Frontal cortex (tissue), 4 donors: Measurements from ENCODE around the gene NUDT8. TPM values are rescaled to one million over a fixed set of nuclear protein-coding genes. Genes with fewer than 3 reads are reported as not detected.
"Not testable (repeated sequence)": the region's sequence is repeated elsewhere in the genome, so short reads cannot be mapped to it uniquely, and the experiment has no call there.

Source experiments
- DNase-seq, 2 donors: peaks; one replicate each; pipeline ENCODE4 v3.0.0; 2012; ENCODE audit warnings: low spot score in 2 of 2
- FAIRE-seq: peaks from 2 replicates; lab custom pipeline; 2012; peaks lifted over from hg19 to GRCh38; lab: Jason Lieb, UNC
- total RNA-seq: library from RNA; depleted of rRNA; stranded (reverse); fragments of >200 nt; gene quantifications from one replicate; pipeline ENCODE4 v1.2.3, GENCODE V29; 2014
- donor health status: control.
- donor health status: control.
- donor health status: control.

NUDT8 gene
- total RNA-seq, 1 donor from 2014 or later, result 1.2 TPM

- FAIRE-seq (no peak), DNase-seq (no peak)
These were observed 32.6 kb upstream of the NUDT8 start for GRCh38 chr11:67662142-67662834.

DNA sequence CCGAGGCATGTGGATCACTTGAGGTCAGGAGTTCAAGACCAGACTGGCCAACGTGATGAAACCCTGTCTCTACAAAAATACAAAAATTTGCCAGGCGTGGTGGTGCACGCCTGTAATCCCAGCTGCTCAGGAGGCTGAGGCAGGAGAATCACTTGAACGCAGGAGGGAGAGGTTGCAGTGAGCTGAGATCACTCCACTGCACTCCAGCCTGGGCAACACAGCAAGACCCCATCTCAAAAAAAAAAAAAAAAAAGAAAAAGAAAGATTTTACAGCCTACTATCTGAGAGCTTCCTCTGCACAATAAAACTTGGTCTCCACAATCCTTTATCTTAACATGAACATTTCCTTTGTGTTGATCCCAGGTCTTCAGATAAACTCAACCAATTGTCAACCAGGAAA is 31.0 kb upstream of the NUDT8 start:
- not testable (repeated sequence) for FAIRE-seq, DNase-seq

DNA sequence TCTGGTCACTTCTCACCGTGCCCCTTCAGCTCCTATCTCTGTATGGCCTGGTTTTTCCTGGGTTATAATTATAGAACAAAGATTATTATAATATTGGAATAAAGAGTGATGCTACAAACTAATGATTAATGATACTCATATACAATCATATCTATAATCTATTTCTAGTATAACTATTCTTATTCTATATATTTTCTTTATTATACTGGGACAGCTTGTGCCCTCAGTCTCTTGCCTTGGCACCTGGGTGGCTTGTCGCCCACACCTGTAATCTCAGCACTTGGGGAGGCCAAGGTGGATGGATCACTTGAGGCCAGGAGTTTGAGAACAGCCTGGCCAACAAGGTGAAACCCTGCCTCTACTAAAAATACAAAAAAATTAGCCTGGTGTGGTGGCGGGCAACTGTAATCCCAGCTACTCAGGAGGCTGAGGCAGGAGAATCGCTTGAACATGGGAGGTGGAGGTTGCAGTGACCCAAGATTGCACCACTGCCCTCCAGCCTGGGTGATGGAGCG is 30.0 kb upstream of the NUDT8 start:
- not testable (repeated sequence) for FAIRE-seq, DNase-seq

DNA sequence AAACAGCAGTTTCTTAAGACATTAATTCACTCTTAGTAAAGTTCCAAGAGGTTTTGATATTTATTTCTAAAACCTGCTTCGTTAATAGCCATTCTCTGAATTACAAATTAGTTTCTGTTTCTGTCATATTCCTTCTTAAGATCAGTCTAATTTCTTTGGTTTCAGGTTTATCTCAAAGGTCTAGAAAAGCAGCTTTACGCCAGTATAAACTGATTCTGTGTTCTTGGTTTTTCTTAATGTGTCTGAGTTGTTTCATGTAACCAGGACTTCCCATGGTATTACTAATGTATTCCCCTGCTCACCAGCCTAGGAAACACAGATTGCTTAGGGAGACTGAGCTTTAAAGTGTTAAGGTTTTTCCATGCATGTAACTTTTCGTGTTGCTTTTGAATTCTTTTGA is 27.6 kb upstream of the NUDT8 start:
- DNase-seq, result no peak
- FAIRE-seq, result no peak

DNA sequence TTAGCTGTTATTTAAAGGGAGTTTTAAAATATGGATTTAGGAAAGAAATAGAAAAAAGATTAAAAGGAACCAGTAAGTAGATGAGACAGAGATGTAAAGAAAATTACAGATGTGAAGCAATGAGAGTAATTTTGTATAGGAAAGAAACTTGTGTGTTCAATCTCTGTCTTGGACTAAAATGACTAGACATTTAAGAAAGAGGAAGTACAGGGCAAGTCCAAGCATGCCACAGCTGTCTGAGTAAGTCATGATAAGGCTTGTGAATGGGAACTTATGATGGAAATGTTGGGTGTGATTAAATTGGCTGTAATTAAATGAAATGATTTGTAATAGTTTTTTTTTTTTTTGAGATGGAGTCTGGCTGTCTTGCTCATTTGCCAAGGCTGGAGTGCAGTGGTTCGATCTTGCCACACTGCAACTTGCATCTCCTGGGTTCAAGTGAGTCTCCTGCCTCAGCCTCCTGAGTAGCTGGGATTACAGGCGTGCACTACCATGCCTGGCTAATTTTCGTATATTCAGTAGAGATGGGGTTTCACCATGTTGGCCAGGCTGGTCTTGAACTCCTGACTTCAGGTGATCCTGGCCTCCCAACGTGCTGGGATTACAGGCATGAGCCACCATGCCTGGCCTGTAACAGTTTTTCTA is 26.7 kb upstream of the NUDT8 start:
- FAIRE-seq, result no peak
- DNase-seq, result no peak

- no peak for FAIRE-seq
- DNase-seq, result no peak
These were observed 24.5 kb upstream of the NUDT8 start for GRCh38 chr11:67654225-67654624.

DNA sequence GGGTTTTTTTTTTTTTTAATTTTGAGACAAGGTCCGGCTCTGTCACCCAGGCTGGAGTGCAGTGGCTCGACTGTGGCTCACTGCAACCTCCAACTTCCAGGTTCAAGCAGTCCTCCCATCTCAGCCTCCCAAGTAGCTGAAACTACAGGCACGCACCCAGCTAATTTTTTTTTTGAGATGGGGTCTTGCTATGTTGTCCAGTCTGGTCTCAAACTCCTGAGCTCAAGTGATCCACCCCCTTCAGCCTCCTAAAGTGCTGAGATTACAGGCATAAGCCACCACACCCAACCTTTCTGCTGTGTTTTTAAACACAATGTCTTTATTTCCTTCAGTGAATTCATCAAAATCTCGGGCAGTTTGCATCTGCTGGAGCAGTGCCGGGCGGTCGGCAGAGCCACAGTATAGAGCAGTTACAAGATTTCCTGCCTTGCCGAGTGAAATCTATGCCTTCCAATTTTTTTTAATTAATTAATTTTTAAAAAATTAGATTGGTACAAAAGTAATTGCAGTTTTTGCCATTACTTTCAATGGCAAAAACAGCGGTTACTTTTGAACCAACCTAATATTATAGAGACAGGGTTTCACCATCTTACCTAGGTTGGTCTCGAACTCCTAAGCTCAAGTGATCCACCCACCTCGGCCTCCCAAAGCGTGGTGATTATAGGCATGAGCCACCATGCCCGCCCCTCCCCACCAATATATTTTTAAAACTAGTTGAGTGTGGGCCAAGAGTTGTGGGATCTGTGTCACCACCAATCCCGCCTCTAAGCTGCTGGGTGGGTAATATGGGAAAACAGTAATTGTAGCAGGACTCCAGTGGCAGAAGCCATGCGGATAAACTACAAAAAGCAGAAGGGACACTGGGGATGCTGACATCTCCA is 23.5 kb upstream of the NUDT8 start:
- DNase-seq (no peak), FAIRE-seq (no peak)

GRCh38 chr11:67651976-67652781 is 22.4 kb upstream of the NUDT8 start:
- DNase-seq (no peak), FAIRE-seq (no peak)

GRCh38 chr11:67649634-67650510 is 20.1 kb upstream of the NUDT8 start:
- DNase-seq (no peak), FAIRE-seq (no peak)

- FAIRE-seq (no peak), DNase-seq (no peak)
These were observed 19.3 kb upstream of the NUDT8 start for GRCh38 chr11:67648796-67649613.

DNA sequence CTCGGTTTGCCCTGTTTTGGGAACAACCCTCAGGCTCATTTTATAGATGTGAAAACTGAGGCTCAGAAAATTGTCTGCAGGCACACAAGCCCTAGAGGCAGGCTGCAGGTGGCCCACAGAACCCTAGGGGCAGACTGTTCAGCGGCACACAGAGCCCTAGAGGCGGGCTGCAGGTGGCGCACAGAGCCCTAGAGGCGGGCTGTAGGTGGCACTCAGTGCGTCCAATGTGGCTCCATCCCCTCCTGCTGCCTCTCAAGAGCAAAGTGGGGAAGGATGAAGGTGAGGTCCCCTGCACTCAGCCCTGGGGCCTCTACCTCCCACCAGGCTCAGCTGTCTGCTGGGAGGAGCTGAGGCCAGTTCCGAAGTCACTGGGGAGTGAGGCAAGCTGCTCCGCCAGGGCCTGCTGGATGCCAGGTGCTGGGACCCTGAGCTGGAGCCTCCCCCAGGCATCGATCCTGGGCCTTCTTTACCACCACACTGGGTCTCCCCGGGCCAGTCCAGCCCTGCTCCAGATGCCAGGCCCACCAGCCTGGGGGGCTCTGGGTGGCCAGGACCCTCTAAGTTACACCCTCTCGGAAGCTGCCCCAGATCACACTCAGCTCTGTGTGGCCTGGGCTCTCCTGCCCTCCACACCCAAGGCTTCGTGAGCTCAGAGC is 18.5 kb upstream of the NUDT8 start:
- DNase-seq (no peak), FAIRE-seq (no peak)

GRCh38 chr11:67647471-67647870 is 17.7 kb upstream of the NUDT8 start:
- DNase-seq, result no peak
- no peak for FAIRE-seq

GRCh38 chr11:67646535-67647336 is 17.0 kb upstream of the NUDT8 start:
- no peak for FAIRE-seq
- DNase-seq, result no peak

- DNase-seq (no peak), FAIRE-seq (no peak)
These were observed 16.1 kb upstream of the NUDT8 start for GRCh38 chr11:67645521-67646461.
